NT2/D1 (cell line): ENCODE data around the gene TRPM5.

Experiments
- DNase-seq: peaks from one replicate; pipeline ENCODE4 v3.0.0-alpha.2; 2011; ENCODE audit warnings: low read depth, low spot score
- H3K27me3 ChIP-seq: 2 replicates; pipeline ENCODE4 v1.6.0; 2011; ENCODE audit warnings: mild to moderate bottlenecking; ENCODE audit not compliant: insufficient read length, insufficient read depth
- H3K36me3 ChIP-seq: 2 replicates; pipeline ENCODE4 v1.6.1; 2011; ENCODE audit warnings: mild to moderate bottlenecking, low read length, mixed read lengths; ENCODE audit not compliant: insufficient read depth, insufficient read length
- H3K4me1 ChIP-seq: 2 replicates; pipeline ENCODE4 v1.5.1; 2011; ENCODE audit not compliant: insufficient read depth, insufficient read length
- H3K4me3 ChIP-seq: 2 replicates; pipeline ENCODE4 v1.5.1; 2011; ENCODE audit warnings: low read depth; ENCODE audit not compliant: insufficient read length
- H3K9ac ChIP-seq: 2 replicates; pipeline ENCODE4 v1.6.0; 2011; ENCODE audit warnings: low read depth; ENCODE audit not compliant: insufficient read length
- H3K9me3 ChIP-seq: 2 replicates; pipeline ENCODE4 v1.5.1; 2011; ENCODE audit warnings: mild to moderate bottlenecking, low read length; ENCODE audit not compliant: insufficient read depth
- SUZ12 ChIP-seq: IDR thresholded peaks from 2 replicates; pipeline ENCODE4 v1.6.1; 2011; ENCODE audit not compliant: insufficient read length, insufficient read depth; ENCODE audit errors: extremely low read depth
- YY1 ChIP-seq: IDR thresholded peaks from 2 replicates; pipeline ENCODE4 v1.6.1; 2011; ENCODE audit not compliant: insufficient read length, insufficient read depth
- ZNF274 ChIP-seq: IDR thresholded peaks from 2 replicates; pipeline ENCODE4 v1.6.1; 2011; ENCODE audit warnings: mild to moderate bottlenecking, low read depth, low read length

Gene TRPM5

DNA sequence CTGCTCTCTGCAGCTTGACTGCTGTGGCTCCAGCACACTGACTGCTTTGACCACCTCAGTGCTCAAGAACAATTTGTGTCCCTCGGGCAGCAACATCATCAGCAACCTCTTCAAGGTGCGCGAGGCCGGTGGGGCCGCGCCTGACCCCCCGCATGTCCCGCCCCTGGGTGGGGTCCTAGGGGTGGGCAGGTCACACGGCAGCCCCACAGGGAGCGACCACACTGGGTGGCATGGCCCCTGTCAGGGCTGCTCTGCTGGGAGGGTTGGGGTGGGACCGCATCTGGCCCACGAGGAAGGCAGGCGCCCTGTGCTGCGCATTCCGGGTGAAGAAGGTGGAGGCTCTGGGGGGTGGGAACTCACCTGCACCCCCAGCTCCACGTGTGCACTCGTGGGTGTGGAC lies 48.5 kb downstream of the TRPM5 start:
- H3K4me3 ChIP-seq, result no peak overlapping the region
- H3K9ac ChIP-seq, result peak overlapping the region; percentile 21
- TF ChIP-seq ZNF274 (no peak), SUZ12 (no peak), YY1 (no peak)
- no peaks in the 10 kb centered on the region for H3K9me3 ChIP-seq
- H3K27me3 ChIP-seq, result no peaks in the 10 kb centered on the region
- DNase-seq, result no peak
- H3K36me3 ChIP-seq, result peaks cover 79% of the 10 kb centered on the region
- peaks cover 19% of the 10 kb centered on the region for H3K4me1 ChIP-seq

DNA sequence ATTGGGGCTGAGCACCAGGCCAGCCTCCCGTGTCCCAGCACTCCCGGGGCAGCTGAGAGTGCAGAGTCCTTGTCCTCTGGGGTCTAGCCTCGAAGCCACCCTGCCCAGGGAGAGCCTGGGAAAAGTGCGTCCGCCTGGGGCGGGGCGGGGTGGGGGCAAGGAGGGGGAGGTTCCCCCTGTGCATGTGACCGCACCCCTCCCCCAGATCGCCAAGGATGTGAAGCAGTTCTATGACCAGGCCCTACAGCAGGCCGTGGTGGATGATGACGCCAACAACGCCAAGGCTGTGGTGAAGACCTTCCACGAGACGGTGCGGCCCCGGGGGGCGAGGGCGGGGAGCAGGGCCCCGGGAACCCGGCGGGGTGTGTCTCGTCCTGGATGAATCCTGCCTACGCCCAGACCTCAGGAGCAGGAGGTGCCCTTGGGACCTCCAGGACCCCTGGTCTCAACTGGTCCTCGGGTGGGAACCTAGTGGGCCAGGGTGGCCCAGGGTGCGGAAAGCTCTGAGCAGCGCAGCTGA lies 49.0 kb downstream of the TRPM5 start:
- H3K9ac ChIP-seq, result no peak overlapping the region
- no peak for TF ChIP-seq YY1
- TF ChIP-seq SUZ12, result no peak
- TF ChIP-seq ZNF274, result no peak
- H3K36me3 ChIP-seq, result peaks cover 83% of the 10 kb centered on the region
- DNase-seq, result no peak
- no peaks in the 10 kb centered on the region for H3K9me3 ChIP-seq
- H3K27me3 ChIP-seq, result no peaks in the 10 kb centered on the region
- H3K4me1 ChIP-seq, result peaks cover 22% of the 10 kb centered on the region
- no peak overlapping the region for H3K4me3 ChIP-seq

DNA sequence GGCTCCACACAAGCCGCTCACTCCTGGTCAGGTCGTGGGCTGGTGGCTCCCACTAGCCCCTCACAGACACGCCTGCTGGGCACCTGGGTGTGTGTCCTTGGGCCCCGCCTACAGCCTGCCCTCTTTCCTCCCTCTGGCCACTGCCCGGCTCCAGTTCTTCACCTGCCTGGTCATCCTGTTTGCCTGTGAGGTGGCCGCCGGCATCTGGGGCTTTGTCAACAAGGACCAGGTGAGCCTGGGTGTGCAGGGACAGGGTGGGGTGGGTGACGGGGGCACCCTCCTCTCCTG lies 49.6 kb downstream of the TRPM5 start:
- Histone ChIP-seq H3K27me3 (no peaks in the 10 kb centered on the region), H3K9ac (no peak overlapping the region), H3K4me3 (no peak overlapping the region), H3K4me1 (peaks cover 24% of the 10 kb centered on the region), H3K36me3 (peaks cover 87% of the 10 kb centered on the region), H3K9me3 (no peaks in the 10 kb centered on the region)
- no peak for TF ChIP-seq SUZ12
- no peak for TF ChIP-seq ZNF274
- no peak for TF ChIP-seq YY1
- DNase-seq, result no peak
